Measurements from ENCODE around the gene CERT1.

DNA sequence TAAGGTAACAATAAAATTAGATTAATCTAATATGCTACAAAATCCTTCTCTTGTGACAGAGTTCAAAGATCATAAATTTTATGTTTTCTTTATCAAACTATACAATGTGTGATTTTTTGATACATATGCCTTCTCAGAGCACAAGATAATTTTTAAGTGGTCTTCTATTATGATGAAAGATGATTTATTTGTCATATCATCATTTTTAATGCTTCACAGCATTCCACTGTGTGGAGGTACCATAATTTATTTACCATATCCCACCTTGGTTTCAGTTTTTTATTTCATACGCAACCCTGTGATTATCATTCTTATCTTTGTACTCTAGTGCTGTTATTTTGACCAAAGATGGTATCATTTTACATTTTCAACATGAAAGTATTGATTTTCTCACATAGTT, 41.9 kb upstream of the CERT1 start:
- no peak for TF ChIP-seq YY1 (IDR thresholded peaks at IDR 0.05; ENCODE audit: insufficient read depth, insufficient read length)
- TF ChIP-seq ZNF274 (IDR thresholded peaks at IDR 0.05; ENCODE audit: low read depth, low read length), result no peak
- TF ChIP-seq SUZ12 (IDR thresholded peaks at IDR 0.05; ENCODE audit: extremely low read depth, insufficient read depth, insufficient read length), result no peak

Measured in NT2/D1 (cell line).